ENCODE measurements around the gene PGRMC2. TPM values are rescaled to one million over a fixed set of nuclear protein-coding genes. Genes with fewer than 3 reads are reported as not detected.

The PGRMC2 gene
- total RNA-seq, 4 donors from 2014 or later = 57.3 to 74.3 (median 59.4) TPM

DNA sequence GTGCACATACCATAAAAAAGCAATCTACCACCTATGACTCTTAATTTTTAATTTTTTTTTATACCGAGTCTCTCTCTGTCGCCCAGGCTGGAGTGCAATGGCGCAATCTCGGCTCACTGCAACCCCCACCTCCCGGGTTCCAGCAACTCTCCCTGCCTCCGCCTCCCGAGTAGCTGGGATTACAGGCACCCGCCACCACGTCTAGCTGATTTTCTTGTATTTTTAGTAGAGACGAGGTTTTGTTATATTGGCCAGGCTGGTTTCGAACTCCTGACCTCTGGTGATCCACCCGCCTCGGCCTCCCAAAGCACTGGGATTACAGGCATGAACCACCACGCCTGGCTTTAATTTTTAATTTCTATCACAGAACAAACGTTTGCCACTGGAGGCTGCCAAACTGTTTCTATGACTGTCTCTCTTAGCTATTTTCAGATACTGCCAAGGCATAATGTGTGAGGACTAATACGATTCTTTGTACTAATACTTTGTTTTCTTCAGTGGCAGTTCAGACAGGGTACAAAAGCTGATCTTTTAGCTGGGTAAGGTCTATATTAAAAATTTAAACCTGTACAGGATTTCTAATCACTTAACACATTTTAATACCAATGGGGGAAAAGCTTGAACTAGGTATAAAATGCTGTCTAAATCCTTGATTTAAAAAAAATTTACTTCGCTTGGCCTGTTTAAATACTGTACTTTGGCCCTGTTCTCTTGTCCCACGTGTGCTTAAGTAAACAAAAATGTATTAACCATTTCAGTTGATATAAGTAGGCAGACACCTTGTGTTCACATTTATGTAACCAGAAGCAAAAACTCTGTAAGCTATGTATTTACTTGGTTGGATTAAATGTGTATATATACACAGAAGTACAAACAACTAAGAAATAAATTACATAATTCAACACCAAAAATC lies 2.3 kb downstream of the PGRMC2 start:
- peak overlapping the region; percentile 94 to 97 (median 95) for H3K27ac ChIP-seq (replicated peaks in 1 of 4)
- H3K4me3 ChIP-seq = peak overlapping the region; percentile 81 to 96 (median 87)

DNA sequence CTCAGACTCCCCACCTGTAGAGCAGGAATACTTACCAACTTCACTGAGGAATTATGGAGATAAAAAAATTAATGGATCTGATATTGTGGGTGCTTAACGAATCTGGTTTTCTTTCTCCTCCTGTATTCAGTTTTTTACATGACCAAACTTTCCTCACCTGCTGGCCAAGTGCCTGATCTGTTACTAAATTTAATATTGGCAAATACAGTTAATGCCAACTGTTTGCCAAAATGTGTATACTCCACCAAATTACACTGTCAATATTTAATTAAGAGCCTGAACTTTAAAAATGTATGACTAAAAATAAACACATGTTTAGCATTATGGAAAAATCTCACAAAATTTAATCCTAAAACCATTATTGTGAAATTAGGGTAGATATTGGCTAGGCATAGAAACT lies 3.3 kb downstream of the PGRMC2 start:
- intact Hi-C loops (cut with DNase I) = loop anchor here (5.0 to 10.0 kb wide), 2 partner anchors 170 to 578 kb away; no protein-coding TSS in a partner anchor
- Histone ChIP-seq H3K36me3 (no peaks in the 10 kb centered on the region), H3K27me3 (no peaks in the 10 kb centered on the region), H3K4me3 (peak overlapping the region in 1 of 4 donors; percentile 2), H3K9me3 (no peaks in the 10 kb centered on the region), H3K4me1 (peaks cover 36 to 69% (median 50%) of the 10 kb centered on the region in 4 donors), H3K27ac (replicated peaks in 1 of 4) (peak overlapping the region in 1 of 4 donors; percentile 94)
- 92% methylated on average over 1 of the region's 1 CpG for WGBS
- no peak for DNase-seq (ENCODE audit: extremely low spot score)
- no peak for TF ChIP-seq EP300 (IDR thresholded peaks at IDR 0.05)
- no peak for TF ChIP-seq POLR2AphosphoS5 (IDR thresholded peaks at IDR 0.05)
- TF ChIP-seq, protein P1, sequence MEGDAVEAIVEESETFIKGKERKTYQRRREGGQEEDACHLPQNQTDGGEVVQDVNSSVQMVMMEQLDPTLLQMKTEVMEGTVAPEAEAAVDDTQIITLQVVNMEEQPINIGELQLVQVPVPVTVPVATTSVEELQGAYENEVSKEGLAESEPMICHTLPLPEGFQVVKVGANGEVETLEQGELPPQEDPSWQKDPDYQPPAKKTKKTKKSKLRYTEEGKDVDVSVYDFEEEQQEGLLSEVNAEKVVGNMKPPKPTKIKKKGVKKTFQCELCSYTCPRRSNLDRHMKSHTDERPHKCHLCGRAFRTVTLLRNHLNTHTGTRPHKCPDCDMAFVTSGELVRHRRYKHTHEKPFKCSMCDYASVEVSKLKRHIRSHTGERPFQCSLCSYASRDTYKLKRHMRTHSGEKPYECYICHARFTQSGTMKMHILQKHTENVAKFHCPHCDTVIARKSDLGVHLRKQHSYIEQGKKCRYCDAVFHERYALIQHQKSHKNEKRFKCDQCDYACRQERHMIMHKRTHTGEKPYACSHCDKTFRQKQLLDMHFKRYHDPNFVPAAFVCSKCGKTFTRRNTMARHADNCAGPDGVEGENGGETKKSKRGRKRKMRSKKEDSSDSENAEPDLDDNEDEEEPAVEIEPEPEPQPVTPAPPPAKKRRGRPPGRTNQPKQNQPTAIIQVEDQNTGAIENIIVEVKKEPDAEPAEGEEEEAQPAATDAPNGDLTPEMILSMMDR (IDR thresholded peaks at IDR 0.05) = no peak
- no peak for TF ChIP-seq POLR2A (IDR thresholded peaks at IDR 0.05; ENCODE audit: low read depth)

More for the DNA sequence above, 2.3 kb downstream of the PGRMC2 start:
- DNase-seq (ENCODE audit: extremely low spot score) = no peak
- WGBS = 71% methylated on average over 18 of the region's 18 CpGs
- Histone ChIP-seq H3K4me1 (peaks cover 36 to 59% (median 41%) of the 10 kb centered on the region in 4 donors), H3K36me3 (no peaks in the 10 kb centered on the region), H3K27me3 (no peaks in the 10 kb centered on the region), H3K9me3 (no peaks in the 10 kb centered on the region)
- TF ChIP-seq, protein P1 (IDR thresholded peaks at IDR 0.05) = no peak
- TF ChIP-seq EP300 (IDR thresholded peaks at IDR 0.05) (no peak), POLR2AphosphoS5 (IDR thresholded peaks at IDR 0.05) (peak in 1 of 2 donors; percentile 36), POLR2A (IDR thresholded peaks at IDR 0.05; ENCODE audit: low read depth) (no peak)
- intact Hi-C loops (cut with DNase I) = loop anchor here (5.0 to 10.0 kb wide), 4 partner anchors 102 to 527 kb away; no protein-coding TSS in a partner anchor

DNA sequence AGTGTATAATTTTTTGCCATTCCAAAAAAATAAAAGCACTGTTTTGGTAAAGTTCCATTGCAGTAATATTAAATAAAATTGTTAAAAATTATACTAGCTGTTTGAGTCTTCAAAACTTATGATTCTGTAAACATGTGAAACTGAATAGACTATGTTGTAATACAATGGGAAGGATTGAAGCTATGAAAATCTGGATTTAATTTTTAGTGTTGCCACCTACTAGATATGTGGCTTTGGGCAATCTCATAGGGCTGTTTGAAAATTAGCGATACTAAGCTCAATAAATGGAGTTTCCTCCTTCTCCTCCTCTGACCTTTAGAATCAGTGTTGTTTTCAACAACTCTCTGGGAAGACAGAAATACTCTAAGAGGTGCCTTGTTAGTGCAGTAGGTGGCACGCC lies 4.5 kb downstream of the PGRMC2 start:
- Histone ChIP-seq H3K9me3 (no peaks in the 10 kb centered on the region), H3K36me3 (no peaks in the 10 kb centered on the region), H3K4me1 (peaks cover 30 to 68% (median 47%) of the 10 kb centered on the region in 4 donors), H3K27me3 (no peaks in the 10 kb centered on the region), H3K27ac (replicated peaks in 1 of 4) (no peak overlapping the region), H3K4me3 (no peak overlapping the region)
- TF ChIP-seq POLR2A (IDR thresholded peaks at IDR 0.05; ENCODE audit: low read depth) (no peak), EP300 (IDR thresholded peaks at IDR 0.05) (no peak), POLR2AphosphoS5 (IDR thresholded peaks at IDR 0.05) (no peak)
- TF ChIP-seq, protein P1 (IDR thresholded peaks at IDR 0.05) = no peak
- 91% methylated on average over 2 of the region's 2 CpGs for WGBS
- DNase-seq (ENCODE audit: extremely low spot score) = no peak
- intact Hi-C loops (cut with DNase I) = loop anchor here (5.0 to 10.0 kb wide), 2 partner anchors 172 to 579 kb away; no protein-coding TSS in a partner anchor

DNA sequence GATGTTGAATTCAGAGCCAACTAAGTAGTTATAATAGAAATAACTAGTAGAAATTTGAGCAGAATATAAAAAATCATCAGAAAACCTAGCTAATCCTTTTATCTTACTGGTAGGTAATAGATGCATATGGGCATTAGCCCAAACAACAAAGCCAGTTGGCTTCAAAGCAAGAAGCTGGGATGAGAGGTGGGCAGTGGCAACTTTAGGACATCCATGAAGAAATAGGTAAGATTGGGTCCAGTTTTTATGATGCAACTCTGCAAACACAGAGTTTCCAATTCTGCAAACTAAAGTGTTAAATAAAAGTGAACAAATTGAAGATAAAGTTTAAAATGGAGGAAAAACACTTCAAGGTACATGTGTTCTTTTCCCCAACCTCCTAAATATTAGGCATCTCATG lies 5.1 kb downstream of the PGRMC2 start:
- no peak for DNase-seq (ENCODE audit: extremely low spot score)

More for the DNA sequence above, 5.1 kb downstream of the PGRMC2 start:
- no peaks in the 10 kb centered on the region for H3K36me3 ChIP-seq
- intact Hi-C loops (cut with DNase I) = loop anchor here (5.0 to 10.0 kb wide), 2 partner anchors 172 to 580 kb away; no protein-coding TSS in a partner anchor
- TF ChIP-seq, protein P1 (IDR thresholded peaks at IDR 0.05) = no peak
- TF ChIP-seq POLR2AphosphoS5 (IDR thresholded peaks at IDR 0.05) = no peak
- no peak for TF ChIP-seq EP300 (IDR thresholded peaks at IDR 0.05)
- no peak for TF ChIP-seq POLR2A (IDR thresholded peaks at IDR 0.05; ENCODE audit: low read depth)
- H3K4me3 ChIP-seq = no peak overlapping the region
- peaks cover 30 to 68% (median 47%) of the 10 kb centered on the region in 4 donors for H3K4me1 ChIP-seq
- no peaks in the 10 kb centered on the region for H3K27me3 ChIP-seq
- no peak overlapping the region for H3K27ac ChIP-seq (replicated peaks in 1 of 4)
- H3K9me3 ChIP-seq = no peaks in the 10 kb centered on the region
